Stimulated activated CD8-positive, alpha-beta memory T cell treated with anti-CD3 and anti-CD28 coated beads, Interleukin-2, amount 100 ng/mL, for 1 hour (primary cell): ENCODE results near the gene DYNLT4.
A peak's percentile ranks its signal among the peaks of the same experiment; 100 is the strongest.
"Not testable (repeated sequence)": the region's sequence is repeated elsewhere in the genome, so short reads cannot be mapped to it uniquely, and the experiment has no call there.

ENCODE experiments used
- DNase-seq, 2 donors: peaks; one replicate each; pipeline ENCODE4 v3.0.0-alpha.2; 2020; ENCODE audit warnings: low read depth in 2 of 2

The DYNLT4 gene

GRCh38 chr1:44806704-44807363, at the start of gene DYNLT4:
Gene DYNLT4 (minus strand): TSS chr1:44807351. CDS start chr1:44806668, 683 bp downstream.
- no peak for DNase-seq

- DNase-seq: no peak
Observed at GRCh38 chr1:44855742-44856141, 48.6 kb upstream of the DYNLT4 start.

GRCh38 chr1:44854970-44855369, 47.8 kb upstream of the DYNLT4 start:
- no peak for DNase-seq

- no peak for DNase-seq
Observed at GRCh38 chr1:44853201-44853600, 46.0 kb upstream of the DYNLT4 start.

- DNase-seq: no peak
Observed at GRCh38 chr1:44851308-44851707, 44.2 kb upstream of the DYNLT4 start.

- no peak for DNase-seq
Observed at GRCh38 chr1:44849575-44850132, 42.5 kb upstream of the DYNLT4 start.

- no peak for DNase-seq
Observed at GRCh38 chr1:44848456-44849181, 41.5 kb upstream of the DYNLT4 start.

- DNase-seq: no peak
Observed at GRCh38 chr1:44847845-44848244, 40.7 kb upstream of the DYNLT4 start.

- no peak for DNase-seq
Observed at GRCh38 chr1:44846985-44847384, 39.8 kb upstream of the DYNLT4 start.

- no peak for DNase-seq
Observed at GRCh38 chr1:44842862-44843655, 35.9 kb upstream of the DYNLT4 start, which contains the start of gene PTCH2. Gene PTCH2 (minus strand): TSS chr1:44843253. CDS start chr1:44842932, 321 bp downstream.

GRCh38 chr1:44842486-44842861, 35.3 kb upstream of the DYNLT4 start:
- no peak for DNase-seq

GRCh38 chr1:44839576-44839975, 32.4 kb upstream of the DYNLT4 start:
- no peak for DNase-seq

- not testable (repeated sequence) for DNase-seq
Observed at GRCh38 chr1:44838294-44838693, 31.1 kb upstream of the DYNLT4 start.

GRCh38 chr1:44835738-44836675, 28.9 kb upstream of the DYNLT4 start:
- peak; percentile 70 to 76 for DNase-seq

- DNase-seq: no peak
Observed at GRCh38 chr1:44834328-44834727, 27.2 kb upstream of the DYNLT4 start.

GRCh38 chr1:44832056-44832705, 25.0 kb upstream of the DYNLT4 start:
- DNase-seq: no peak

GRCh38 chr1:44831516-44831915, 24.4 kb upstream of the DYNLT4 start:
- no peak for DNase-seq

GRCh38 chr1:44830900-44831304, 23.8 kb upstream of the DYNLT4 start:
- DNase-seq: no peak

- no peak for DNase-seq
Observed at GRCh38 chr1:44829506-44830384, 22.6 kb upstream of the DYNLT4 start.
